Measurements from ENCODE around the gene NELFA.

- TF ChIP-seq POLR2A (IDR thresholded peaks at IDR 0.05) (no peak), CTCF (IDR thresholded peaks at IDR 0.05) (no peak)
These were observed 42.3 kb upstream of the NELFA start for GRCh38 chr4:2051086-2051485.
